Tongue (tissue), 3 donors: Measurements from ENCODE around the gene ABCA3. TPM values are rescaled to one million over a fixed set of nuclear protein-coding genes. Genes with fewer than 3 reads are reported as not detected.

Experiments
- DNase-seq: peaks from one replicate; pipeline ENCODE4 v3.0.0-alpha.2; 2015
- small RNA-seq: library from RNA; depleted of rRNA; stranded (forward); fragments of <200 nt; gene quantifications from one replicate; pipeline ENCODE3, GENCODE V24; 2014; ENCODE audit warnings: low replicate concordance
- total RNA-seq: library from RNA; depleted of rRNA; stranded (reverse); fragments of >200 nt; gene quantifications from one replicate; pipeline ENCODE4 v1.2.3, GENCODE V29; 2014

ABCA3 gene
- total RNA-seq, 1 donor from 2014 or later = 8.7 TPM

- DNase-seq = no peak
Measured at GRCh38 chr16:2233872-2234812, 106.4 kb downstream of the ABCA3 start.

GRCh38 chr16:2233046-2233775 is 107.3 kb downstream of the ABCA3 start:
- no peak for DNase-seq

GRCh38 chr16:2232094-2232990 is 108.2 kb downstream of the ABCA3 start:
- DNase-seq = no peak

GRCh38 chr16:2231016-2231931 is 109.3 kb downstream of the ABCA3 start:
- DNase-seq = no peak

GRCh38 chr16:2230376-2230775 is 110.2 kb downstream of the ABCA3 start:
- no peak for DNase-seq

GRCh38 chr16:2229632-2230250 is 110.8 kb downstream of the ABCA3 start:
- DNase-seq = no peak

GRCh38 chr16:2229091-2229490 is 111.4 kb downstream of the ABCA3 start:
- DNase-seq = no peak

GRCh38 chr16:2228161-2228824 is 112.2 kb downstream of the ABCA3 start:
- DNase-seq = no peak

- no peak for DNase-seq
Measured at GRCh38 chr16:2226918-2227317, 113.6 kb downstream of the ABCA3 start.

GRCh38 chr16:2226245-2226793 is 114.2 kb downstream of the ABCA3 start:
- no peak for DNase-seq

Small RNA genes within 50 kb of the gene (small RNA-seq; reads per million reads assigned to genes)
- gene MIR3677 (not detected), gene MIR4717 (not detected)

Other genes with a start within 250 kb of the ABCA3 start
- gene PKD1, start 204.8 kb downstream of the ABCA3 start, total RNA-seq = 138 TPM
- not detected for gene RAB26, start 192.1 kb downstream of the ABCA3 start, total RNA-seq
- gene TRAF7, start 184.9 kb downstream of the ABCA3 start, total RNA-seq = 27.4 TPM
- gene CASKIN1, start 144.1 kb downstream of the ABCA3 start, total RNA-seq = 1.0 TPM
- gene MLST8, start 135.3 kb downstream of the ABCA3 start, total RNA-seq = 27.0 TPM
- 1.9 TPM for gene BRICD5, start 129.9 kb downstream of the ABCA3 start, total RNA-seq
- 18.2 TPM for gene PGP, start 125.9 kb downstream of the ABCA3 start, total RNA-seq
- gene E4F1, start 117.1 kb downstream of the ABCA3 start, total RNA-seq = 23.7 TPM
- gene DNASE1L2, start 104.3 kb downstream of the ABCA3 start, total RNA-seq = 1.3 TPM
- 83.7 TPM for gene ECI1, start 89.1 kb downstream of the ABCA3 start, total RNA-seq
- gene RNPS1, start 72.6 kb downstream of the ABCA3 start, total RNA-seq = 90.2 TPM
- 9.3 TPM for gene CCNF, start 88.7 kb upstream of the ABCA3 start, total RNA-seq
- gene TEDC2, start 119.4 kb upstream of the ABCA3 start, total RNA-seq = 3.4 TPM
- gene NTN3, start 130.6 kb upstream of the ABCA3 start, total RNA-seq = 9.1 TPM
- 20.4 TPM for gene TBC1D24, start 134.4 kb upstream of the ABCA3 start, total RNA-seq
- gene ATP6V0C, start 173.2 kb upstream of the ABCA3 start, total RNA-seq = 22.9 TPM
- 24.6 TPM for gene AMDHD2, start 179.6 kb upstream of the ABCA3 start, total RNA-seq
- gene CEMP1, start 190.7 kb upstream of the ABCA3 start, total RNA-seq = 0.72 TPM
- 24.5 TPM for gene PDPK1, start 197.3 kb upstream of the ABCA3 start, total RNA-seq